ENCODE data around the gene PRM1. TPM values are rescaled to one million over a fixed set of nuclear protein-coding genes. Genes with fewer than 3 reads are reported as not detected.

Gene PRM1
- total and polyA plus RNA-seq, 2 of the 13 experiments (the other 11 are each of a cell fraction or from before 2014, with no cell fraction given), result not detected

DNA sequence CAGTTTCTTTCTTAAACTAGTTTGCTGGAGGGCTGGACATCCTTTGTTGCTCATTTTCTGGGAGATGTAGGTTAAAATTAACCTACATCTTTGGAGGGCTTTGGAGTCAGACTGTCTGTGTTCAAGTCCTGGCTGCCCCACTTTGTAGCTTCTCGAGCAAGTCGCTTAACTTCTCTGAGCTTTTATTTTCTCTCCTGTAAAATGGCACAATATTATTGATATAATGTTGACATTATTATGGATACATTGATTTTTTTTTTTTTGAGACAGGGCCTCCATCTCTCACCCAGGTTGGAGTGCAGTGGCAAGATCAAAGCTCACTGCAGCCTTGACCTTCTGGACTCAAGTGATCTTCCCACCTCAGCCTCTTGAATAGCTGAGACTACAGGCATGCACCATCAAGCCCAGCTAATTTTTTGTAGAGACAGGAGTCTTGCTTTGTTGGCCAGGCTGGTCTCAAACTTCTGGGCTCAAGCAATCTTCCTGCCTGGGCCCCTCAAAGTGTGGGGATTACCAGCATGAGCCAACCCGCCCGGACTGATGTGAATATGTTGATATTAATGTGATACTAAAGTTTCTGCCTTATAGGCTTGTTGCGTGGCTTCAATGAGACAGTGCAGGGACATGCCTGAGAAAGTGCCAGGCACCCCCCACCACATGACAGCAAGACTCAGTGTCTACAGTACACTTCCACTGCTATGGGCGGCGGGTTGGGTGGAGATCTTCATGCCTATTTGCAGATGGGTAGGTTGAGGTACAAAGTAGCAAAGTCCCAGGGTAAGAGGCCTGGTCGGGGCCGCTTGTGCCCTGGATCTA lies 32.6 kb upstream of the PRM1 start (continued):
- TF ChIP-seq PRDM15 (CRISPR knock-in tag; IDR thresholded peaks at IDR 0.05) (no peak), ZNF530 (CRISPR knock-in tag; IDR thresholded peaks at IDR 0.05; ENCODE audit: low read depth) (no peak), ISX (CRISPR knock-in tag; conservative IDR thresholded peaks at IDR 0.05) (peak; percentile 67; the same call in 1 of the 2 replicates), PITX1 (CRISPR knock-in tag; IDR thresholded peaks at IDR 0.05) (no peak), JUN (CRISPR knock-in tag; IDR thresholded peaks at IDR 0.05) (no peak), ZNF263 (CRISPR knock-in tag; IDR thresholded peaks at IDR 0.05) (no peak), ZNF644 (CRISPR knock-in tag; IDR thresholded peaks at IDR 0.05; ENCODE audit: low read depth) (no peak), HES4 (CRISPR knock-in tag; IDR thresholded peaks at IDR 0.05; ENCODE audit: borderline replicate concordance) (no peak), HOXA5 (CRISPR knock-in tag; IDR thresholded peaks at IDR 0.05) (no peak), ADNP (CRISPR knock-in tag; IDR thresholded peaks at IDR 0.05) (no peak), KDM3A (CRISPR knock-in tag; IDR thresholded peaks at IDR 0.05; ENCODE audit: low read depth) (no peak), ZSCAN31 (CRISPR knock-in tag; IDR thresholded peaks at IDR 0.05; ENCODE audit: low read depth) (no peak), EHMT2 (IDR thresholded peaks at IDR 0.05; ENCODE audit: borderline replicate concordance, low read depth, low read length) (no peak), KAT2B (IDR thresholded peaks at IDR 0.05; ENCODE audit: borderline replicate concordance, low read depth, low read length) (no peak)
- TF ChIP-seq, protein P1, sequence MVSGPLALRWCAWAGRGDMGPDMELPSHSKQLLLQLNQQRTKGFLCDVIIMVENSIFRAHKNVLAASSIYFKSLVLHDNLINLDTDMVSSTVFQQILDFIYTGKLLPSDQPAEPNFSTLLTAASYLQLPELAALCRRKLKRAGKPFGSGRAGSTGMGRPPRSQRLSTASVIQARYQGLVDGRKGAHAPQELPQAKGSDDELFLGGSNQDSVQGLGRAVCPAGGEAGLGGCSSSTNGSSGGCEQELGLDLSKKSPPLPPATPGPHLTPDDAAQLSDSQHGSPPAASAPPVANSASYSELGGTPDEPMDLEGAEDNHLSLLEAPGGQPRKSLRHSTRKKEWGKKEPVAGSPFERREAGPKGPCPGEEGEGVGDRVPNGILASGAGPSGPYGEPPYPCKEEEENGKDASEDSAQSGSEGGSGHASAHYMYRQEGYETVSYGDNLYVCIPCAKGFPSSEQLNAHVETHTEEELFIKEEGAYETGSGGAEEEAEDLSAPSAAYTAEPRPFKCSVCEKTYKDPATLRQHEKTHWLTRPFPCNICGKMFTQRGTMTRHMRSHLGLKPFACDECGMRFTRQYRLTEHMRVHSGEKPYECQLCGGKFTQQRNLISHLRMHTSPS (CRISPR knock-in tag; IDR thresholded peaks at IDR 0.05; ENCODE audit: low read depth), result 0 out of 2 replicates have a peak, but pooled peaks have one; percentile 35
- TF ChIP-seq, protein P2, sequence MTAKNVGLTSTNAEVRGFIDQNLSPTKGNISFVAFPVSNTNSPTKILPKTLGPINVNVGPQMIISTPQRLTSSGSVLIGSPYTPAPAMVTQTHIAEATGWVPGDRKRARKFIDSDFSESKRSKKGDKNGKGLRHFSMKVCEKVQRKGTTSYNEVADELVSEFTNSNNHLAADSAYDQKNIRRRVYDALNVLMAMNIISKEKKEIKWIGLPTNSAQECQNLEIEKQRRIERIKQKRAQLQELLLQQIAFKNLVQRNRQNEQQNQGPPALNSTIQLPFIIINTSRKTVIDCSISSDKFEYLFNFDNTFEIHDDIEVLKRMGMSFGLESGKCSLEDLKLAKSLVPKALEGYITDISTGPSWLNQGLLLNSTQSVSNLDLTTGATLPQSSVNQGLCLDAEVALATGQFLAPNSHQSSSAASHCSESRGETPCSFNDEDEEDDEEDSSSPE (CRISPR knock-in tag; IDR thresholded peaks at IDR 0.05), result no peak
- TF ChIP-seq, protein P3, sequence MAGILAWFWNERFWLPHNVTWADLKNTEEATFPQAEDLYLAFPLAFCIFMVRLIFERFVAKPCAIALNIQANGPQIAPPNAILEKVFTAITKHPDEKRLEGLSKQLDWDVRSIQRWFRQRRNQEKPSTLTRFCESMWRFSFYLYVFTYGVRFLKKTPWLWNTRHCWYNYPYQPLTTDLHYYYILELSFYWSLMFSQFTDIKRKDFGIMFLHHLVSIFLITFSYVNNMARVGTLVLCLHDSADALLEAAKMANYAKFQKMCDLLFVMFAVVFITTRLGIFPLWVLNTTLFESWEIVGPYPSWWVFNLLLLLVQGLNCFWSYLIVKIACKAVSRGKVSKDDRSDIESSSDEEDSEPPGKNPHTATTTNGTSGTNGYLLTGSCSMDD (CRISPR knock-in tag; IDR thresholded peaks at IDR 0.05), result no peak
- TF ChIP-seq, protein P4, sequence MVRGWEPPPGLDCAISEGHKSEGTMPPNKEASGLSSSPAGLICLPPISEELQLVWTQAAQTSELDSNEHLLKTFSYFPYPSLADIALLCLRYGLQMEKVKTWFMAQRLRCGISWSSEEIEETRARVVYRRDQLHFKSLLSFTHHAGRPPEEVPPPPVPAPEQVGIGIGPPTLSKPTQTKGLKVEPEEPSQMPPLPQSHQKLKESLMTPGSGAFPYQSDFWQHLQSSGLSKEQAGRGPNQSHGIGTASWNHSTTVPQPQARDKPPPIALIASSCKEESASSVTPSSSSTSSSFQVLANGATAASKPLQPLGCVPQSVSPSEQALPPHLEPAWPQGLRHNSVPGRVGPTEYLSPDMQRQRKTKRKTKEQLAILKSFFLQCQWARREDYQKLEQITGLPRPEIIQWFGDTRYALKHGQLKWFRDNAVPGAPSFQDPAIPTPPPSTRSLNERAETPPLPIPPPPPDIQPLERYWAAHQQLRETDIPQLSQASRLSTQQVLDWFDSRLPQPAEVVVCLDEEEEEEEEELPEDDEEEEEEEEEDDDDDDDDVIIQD (CRISPR knock-in tag; IDR thresholded peaks at IDR 0.05; ENCODE audit: low read depth), result no peak
- TF ChIP-seq, protein P5, sequence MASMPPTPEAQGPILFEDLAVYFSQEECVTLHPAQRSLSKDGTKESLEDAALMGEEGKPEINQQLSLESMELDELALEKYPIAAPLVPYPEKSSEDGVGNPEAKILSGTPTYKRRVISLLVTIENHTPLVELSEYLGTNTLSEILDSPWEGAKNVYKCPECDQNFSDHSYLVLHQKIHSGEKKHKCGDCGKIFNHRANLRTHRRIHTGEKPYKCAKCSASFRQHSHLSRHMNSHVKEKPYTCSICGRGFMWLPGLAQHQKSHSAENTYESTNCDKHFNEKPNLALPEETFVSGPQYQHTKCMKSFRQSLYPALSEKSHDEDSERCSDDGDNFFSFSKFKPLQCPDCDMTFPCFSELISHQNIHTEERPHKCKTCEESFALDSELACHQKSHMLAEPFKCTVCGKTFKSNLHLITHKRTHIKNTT (CRISPR knock-in tag; IDR thresholded peaks at IDR 0.05), result no peak
